Ovary (tissue), 3 donors: ENCODE data around the gene IP6K1.

Experiments
- POLR2A ChIP-seq: fragments of 450-650 bp; IDR thresholded peaks from one replicate; pipeline ENCODE4 v1.6.1; 2017; ENCODE audit warnings: antibody characterized with exemption, mild to moderate bottlenecking, moderate library complexity
- TF ChIP-seq, protein P1 (sequence below), 3 donors: fragments of 450-650 bp in 2 of 3; fragments of 200-600 bp in 1 of 3; IDR thresholded peaks; one replicate each; pipeline versions ENCODE4 v1.5.1 to v1.8.0; 2016 to 2022; ENCODE audit warnings: antibody characterized with exemption in 3 of 3, mild to moderate bottlenecking in 1 of 3
- donor health status: DM: no; HTN: no; CAD: no.

DNA sequence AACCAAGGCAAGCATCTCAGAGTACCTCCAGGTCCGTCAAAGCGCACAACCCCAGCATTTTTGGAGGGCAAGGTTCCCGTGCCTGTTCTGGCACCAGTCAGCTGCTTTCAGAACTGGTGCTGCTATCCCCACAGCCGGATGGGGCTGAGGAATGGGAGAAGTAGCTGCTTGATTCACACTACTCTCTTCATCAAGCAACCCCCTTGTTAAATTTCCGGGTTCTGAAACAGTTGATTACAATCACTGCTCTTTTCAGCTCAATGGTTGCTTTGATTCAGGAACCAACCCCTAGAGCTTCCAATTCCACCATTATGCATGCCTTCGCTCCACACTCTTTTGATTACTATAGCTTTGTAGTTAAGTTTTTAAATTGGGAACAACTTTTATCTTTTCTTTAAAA is 39.7 kb upstream of the IP6K1 start:
- TF ChIP-seq, protein P1, sequence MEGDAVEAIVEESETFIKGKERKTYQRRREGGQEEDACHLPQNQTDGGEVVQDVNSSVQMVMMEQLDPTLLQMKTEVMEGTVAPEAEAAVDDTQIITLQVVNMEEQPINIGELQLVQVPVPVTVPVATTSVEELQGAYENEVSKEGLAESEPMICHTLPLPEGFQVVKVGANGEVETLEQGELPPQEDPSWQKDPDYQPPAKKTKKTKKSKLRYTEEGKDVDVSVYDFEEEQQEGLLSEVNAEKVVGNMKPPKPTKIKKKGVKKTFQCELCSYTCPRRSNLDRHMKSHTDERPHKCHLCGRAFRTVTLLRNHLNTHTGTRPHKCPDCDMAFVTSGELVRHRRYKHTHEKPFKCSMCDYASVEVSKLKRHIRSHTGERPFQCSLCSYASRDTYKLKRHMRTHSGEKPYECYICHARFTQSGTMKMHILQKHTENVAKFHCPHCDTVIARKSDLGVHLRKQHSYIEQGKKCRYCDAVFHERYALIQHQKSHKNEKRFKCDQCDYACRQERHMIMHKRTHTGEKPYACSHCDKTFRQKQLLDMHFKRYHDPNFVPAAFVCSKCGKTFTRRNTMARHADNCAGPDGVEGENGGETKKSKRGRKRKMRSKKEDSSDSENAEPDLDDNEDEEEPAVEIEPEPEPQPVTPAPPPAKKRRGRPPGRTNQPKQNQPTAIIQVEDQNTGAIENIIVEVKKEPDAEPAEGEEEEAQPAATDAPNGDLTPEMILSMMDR (IDR thresholded peaks at IDR 0.05): no peak
- no peak for TF ChIP-seq POLR2A
